ENCODE data around the gene KCTD20. TPM values are rescaled to one million over a fixed set of nuclear protein-coding genes. Genes with fewer than 3 reads are reported as not detected.

The KCTD20 gene
- total and polyA plus RNA-seq, 9 of the 15 experiments (the other 6 are each of a cell fraction or from before 2014, with no cell fraction given): 28.9 to 160 (median 70.6) TPM

- TF ChIP-seq CUX1 (CRISPR knock-in tag; IDR thresholded peaks at IDR 0.05) (no peak), SMARCE1 (IDR thresholded peaks at IDR 0.05) (no peak), TRIM24 (IDR thresholded peaks at IDR 0.05) (no peak), GATAD2B (IDR thresholded peaks at IDR 0.05; ENCODE audit: borderline replicate concordance) (no peak)
Measured at GRCh38 chr6:36524871-36525270, 82.1 kb downstream of the KCTD20 start (continued).

GRCh38 chr6:36525346-36525745, 82.5 kb downstream of the KCTD20 start:
- H3K4me3 ChIP-seq: no peak overlapping the region
- 95% methylated on average over 2 of the region's 2 CpGs for WGBS (ENCODE audit: insufficient coverage, low coverage, missing lambda C conversion rate)
- ATAC-seq (no peak), FAIRE-seq (no peak), DNase-seq (ENCODE audit: extremely low read depth in 1 of 4, low spot score in 3 of 4) (no peak)
- no peak overlapping the region for H2AFZ ChIP-seq (ENCODE audit: low read depth, low read length)
- in situ Hi-C loops (cut with MboI) (no loop called here), intact Hi-C loops (cut with micrococcal nuclease) (no loop called here)
- no peaks in the 10 kb centered on the region for H4K20me1 ChIP-seq (replicated peaks; ENCODE audit: control insufficient read depth, insufficient read depth, low read length)
- CTCF ChIA-PET (ENCODE audit: low intra/inter-chr PET ratio): no interaction called here
- POLR2A ChIA-PET: no interaction called here
- H3K36me3 ChIP-seq (ENCODE audit: control insufficient read depth, insufficient read depth, low read length): peaks cover 63% of the 10 kb centered on the region
- peaks cover 6% of the 10 kb centered on the region; the same call in 1 of the 3 replicates for H3K79me2 ChIP-seq (ENCODE audit: control insufficient read depth, insufficient read depth, low read length)
- no peak overlapping the region for H3K9ac ChIP-seq (ENCODE audit: insufficient read depth in 1 of 2, low read depth in 2 of 2, low read length in 2 of 2)
- no peak for TF ChIP-seq GABPB1 (CRISPR knock-in tag; IDR thresholded peaks at IDR 0.05)
- TF ChIP-seq DACH1 (IDR thresholded peaks at IDR 0.05; ENCODE audit: partially characterized antibody): no peak
- H3K4me2 ChIP-seq (ENCODE audit: insufficient read depth, low read length): no peak overlapping the region
- no TSS peak for BruUV-seq (replicated peaks)
- H3K9me1 ChIP-seq (ENCODE audit: control insufficient read depth, insufficient read depth, low read length): no peaks in the 10 kb centered on the region
- H3K4me1 ChIP-seq (replicated peaks in 1 of 2; ENCODE audit: control insufficient read depth in 2 of 2, insufficient read depth in 2 of 2, low read length in 2 of 2): no peaks in the 10 kb centered on the region; a peak in 1 of 5 replicates
- H3K27me3 ChIP-seq (ENCODE audit: control insufficient read depth in 2 of 2, insufficient read depth in 2 of 2, low read length in 2 of 2): no peaks in the 10 kb centered on the region
- no peaks in the 10 kb centered on the region for H3K9me3 ChIP-seq (replicated peaks; ENCODE audit: control insufficient read depth, insufficient read depth, low read depth, low read length)
- no peak overlapping the region for H3K27ac ChIP-seq (ENCODE audit: extremely low read depth, low read depth, low read length)
